ENCODE results near the gene KLRC1.
"Not testable (repeated sequence)": the region's sequence is repeated elsewhere in the genome, so short reads cannot be mapped to it uniquely, and the experiment has no call there.

DNA sequence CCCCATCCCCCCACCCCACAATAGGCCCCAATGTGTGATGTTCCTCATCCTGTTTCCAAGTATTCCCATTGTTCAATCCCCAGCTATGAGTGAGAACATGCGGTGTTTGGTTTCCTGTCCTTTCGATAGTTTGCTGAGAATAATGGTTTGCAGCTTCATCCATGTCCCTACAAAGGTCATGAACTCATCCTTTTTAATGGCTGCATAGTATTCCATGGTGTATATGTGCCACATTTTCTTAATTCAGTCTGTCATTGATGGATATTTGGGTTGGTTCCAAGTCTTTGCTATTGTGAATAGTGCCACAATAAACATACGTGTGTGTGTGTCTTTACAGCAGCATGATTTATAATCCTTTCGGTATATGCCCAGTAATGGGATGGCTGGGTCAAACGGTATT is 19.6 kb upstream of the KLRC1 start:
- TF ChIP-seq YY1 (IDR thresholded peaks at IDR 0.05; ENCODE audit: insufficient read depth, insufficient read length); SUZ12 (IDR thresholded peaks at IDR 0.05; ENCODE audit: extremely low read depth, insufficient read depth, insufficient read length); ZNF274 (IDR thresholded peaks at IDR 0.05; ENCODE audit: low read depth, low read length): not testable (repeated sequence)
